Heart left ventricle (tissue), 16 donors: Measurements from ENCODE around the gene ATF6. TPM values are rescaled to one million over a fixed set of nuclear protein-coding genes. Genes with fewer than 3 reads are reported as not detected.

ENCODE experiments used
- ATAC-seq, 4 donors: fragments of 200-7000 bp; cut with Tn5 transposase; one replicate each; pipeline ENCODE4 v1.9.1; 2020 to 2022; ENCODE audit warnings: moderate library complexity in 4 of 4, mild to moderate bottlenecking in 3 of 4, moderate number of reproducible peaks in 1 of 4
- DNase-seq, 5 donors: peaks; one replicate each; pipeline ENCODE4 v3.0.0-alpha.2; 2020
- H3K27ac ChIP-seq, 12 donors: fragments of 200-600 bp; sonication (generic) in 4 of 12; one replicate each; pipeline versions ENCODE4 v1.5.0 to v1.8.0; 2016 to 2022; ENCODE audit warnings: mild to moderate bottlenecking in 2 of 12
- H3K27me3 ChIP-seq, 9 donors: fragments of 200-600 bp; sonication (generic) in 2 of 9; one replicate each; pipeline versions ENCODE4 v1.5.1 to v1.8.0; 2016 to 2022; ENCODE audit warnings: mild to moderate bottlenecking in 3 of 9
- H3K36me3 ChIP-seq, 9 donors: fragments of 200-600 bp; sonication (generic) in 2 of 9; one replicate each; pipeline versions ENCODE4 v1.5.0 to v1.8.0; 2018 to 2022; ENCODE audit warnings: mild to moderate bottlenecking in 2 of 9
- H3K4me1 ChIP-seq, 12 donors: fragments of 200-600 bp; sonication (generic) in 4 of 12; one replicate each; pipeline versions ENCODE4 v1.5.0 to v1.8.0; 2016 to 2022; ENCODE audit warnings: mild to moderate bottlenecking in 3 of 12
- H3K4me3 ChIP-seq, 12 donors: fragments of 200-600 bp; sonication (generic) in 4 of 12; one replicate each; pipeline versions ENCODE4 v1.5.0 to v1.8.0; 2017 to 2022; ENCODE audit warnings: mild to moderate bottlenecking in 9 of 12, moderate library complexity in 4 of 12
- H3K9me3 ChIP-seq, 12 donors: fragments of 200-600 bp; sonication (generic) in 4 of 12; one replicate each; pipeline versions ENCODE4 v1.5.0 to v1.8.0; 2016 to 2022; ENCODE audit warnings: mild to moderate bottlenecking in 1 of 12
- POLR2A ChIP-seq, 2 donors: fragments of 450-650 bp; IDR thresholded peaks; one replicate each; pipeline ENCODE4 v1.6.1; 2017; ENCODE audit warnings: antibody characterized with exemption in 2 of 2, mild to moderate bottlenecking in 2 of 2, moderate library complexity in 2 of 2
- WGBS, 4 donors: extraction: QIAGEN DNeasy Blood & Tissue Kit in 2 of 4; methylation state at CpG; one replicate each; pipeline versions ENCODE4 v1.1.5 to v1.1.7; 2013 to 2018; 5-methylcytosine and 5-hydroxymethylcytosine counted together
- intact Hi-C, 10 donors: fragments of 100-400 bp; cut with DNase I; formaldehyde crosslinking; loops; one replicate each; pipeline versions ENCODE4 v1.11.1 to v1.14.2; 2022
- polyA plus RNA-seq, 2 donors: library from polyadenylated mRNA; stranded (reverse); fragments of 200-250 nt; gene quantifications; one replicate each; pipeline ENCODE4 v1.2.3, GENCODE V29; 2013
- total RNA-seq, 9 donors: library from RNA; depleted of rRNA in 2 of 9; stranded (reverse); fragments of >200 nt in 2 of 9; fragmentation: NEBNext Ultra II Directional in 3 of 9; extraction: Animal tissue kit (Norgen Biotek cat#: 25700) in 3 of 9; gene quantifications; one replicate each; pipeline versions ENCODE4 v1.1.0 to v1.2.4, GENCODE V29; 2016 to 2023
- TF ChIP-seq, protein P1 (sequence below), 12 donors: fragments of 200-600 bp; sonication (generic) in 4 of 12; IDR thresholded peaks; one replicate each; pipeline versions ENCODE4 v1.5.0 to v1.8.0; 2018 to 2022; ENCODE audit warnings: antibody characterized with exemption in 12 of 12, mild to moderate bottlenecking in 5 of 12
- donor health status: ischemic (EF 13 %, LVEDD 7.1; RV severe dilation, severe dysfunction).
- donor health status: healthy with polysubstance abuse.
- donor health status: DM: no; HTN: yes; CAD: no.
- donor health status: DM: no; HTN: no; CAD: no.
- donor health status: ischemic (EF 25% LVEDD 6.9; RV normal size, moderate dysfunction).
- donor health status: ischemic (EF 25% LVEDD 5.7; RV mildly dilated, moderate dysfunction).
- donor health status: healthy.
- donor health status: DM: yes; HTN: yes; CAD: no.
- donor health status: ischemic (EF 35%, LVEDD 5.7; RV mildly dilated, moderate dysfunction).
- donor health status: nonischemic (EF 11% LVEDD 7.7; RV severe dilation, severe dysfunction).
- donor health status: DM: yes; HTN: yes; CAD: no.
- donor health status: PGD.
- donor health status: ischemic (EF 29% LVEDD 5.4; RV normal size, mild dysfunction).
- donor health status: nonischemic (EF 23%, LVEDD 6.1; RV moderate dilation, normal function).

ATF6 gene
- total and polyA plus RNA-seq, 11 donors = 3.0 to 24.4 (median 16.3) TPM

DNA sequence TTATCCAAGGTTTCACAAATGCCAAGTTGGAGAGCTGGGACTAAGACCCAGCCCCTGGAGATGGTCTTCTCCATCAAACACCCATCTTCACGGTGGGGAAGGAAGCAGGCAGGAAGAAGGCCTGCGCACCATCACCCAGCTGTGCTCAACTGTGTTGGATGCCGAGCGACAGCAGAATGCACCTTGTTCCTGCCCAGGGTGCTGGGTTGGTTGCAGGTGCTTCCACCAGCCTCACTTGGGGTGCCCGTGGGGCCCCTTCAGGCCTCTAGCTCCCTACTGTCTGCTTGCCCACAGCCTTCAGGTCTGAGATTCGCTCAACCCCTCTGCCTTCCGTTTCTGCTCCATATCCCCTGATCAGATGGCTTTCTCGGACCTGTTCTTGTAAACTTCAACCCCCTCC is 215.0 kb downstream of the ATF6 start:
- intact Hi-C loops = no loop called here
- Histone ChIP-seq H3K4me3 (no peak overlapping the region), H3K36me3 (peaks cover 0 to 17% (median 0%) of the 10 kb centered on the region in 9 donors), H3K27ac (no peak overlapping the region), H3K4me1 (no peaks in the 10 kb centered on the region), H3K9me3 (no peaks in the 10 kb centered on the region), H3K27me3 (no peaks in the 10 kb centered on the region)
- no peak for TF ChIP-seq POLR2A (IDR thresholded peaks at IDR 0.05)
- TF ChIP-seq, protein P1, sequence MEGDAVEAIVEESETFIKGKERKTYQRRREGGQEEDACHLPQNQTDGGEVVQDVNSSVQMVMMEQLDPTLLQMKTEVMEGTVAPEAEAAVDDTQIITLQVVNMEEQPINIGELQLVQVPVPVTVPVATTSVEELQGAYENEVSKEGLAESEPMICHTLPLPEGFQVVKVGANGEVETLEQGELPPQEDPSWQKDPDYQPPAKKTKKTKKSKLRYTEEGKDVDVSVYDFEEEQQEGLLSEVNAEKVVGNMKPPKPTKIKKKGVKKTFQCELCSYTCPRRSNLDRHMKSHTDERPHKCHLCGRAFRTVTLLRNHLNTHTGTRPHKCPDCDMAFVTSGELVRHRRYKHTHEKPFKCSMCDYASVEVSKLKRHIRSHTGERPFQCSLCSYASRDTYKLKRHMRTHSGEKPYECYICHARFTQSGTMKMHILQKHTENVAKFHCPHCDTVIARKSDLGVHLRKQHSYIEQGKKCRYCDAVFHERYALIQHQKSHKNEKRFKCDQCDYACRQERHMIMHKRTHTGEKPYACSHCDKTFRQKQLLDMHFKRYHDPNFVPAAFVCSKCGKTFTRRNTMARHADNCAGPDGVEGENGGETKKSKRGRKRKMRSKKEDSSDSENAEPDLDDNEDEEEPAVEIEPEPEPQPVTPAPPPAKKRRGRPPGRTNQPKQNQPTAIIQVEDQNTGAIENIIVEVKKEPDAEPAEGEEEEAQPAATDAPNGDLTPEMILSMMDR (IDR thresholded peaks at IDR 0.05) = no peak
- ATAC-seq = no peak
- WGBS, 4 donors = 83 to 88% (median 85%) methylated on average over 8 of the region's 8 CpGs
- no peak for DNase-seq

GRCh38 chr1:161981735-161982506 is 215.8 kb downstream of the ATF6 start:
- WGBS, 4 donors = 86 to 90% (median 88%) methylated on average over 7 to 11 of the region's 11 CpGs
- no peak for TF ChIP-seq POLR2A (IDR thresholded peaks at IDR 0.05)
- TF ChIP-seq, protein P1 (IDR thresholded peaks at IDR 0.05) = no peak
- H3K27ac ChIP-seq = no peak overlapping the region
- H3K27me3 ChIP-seq = no peaks in the 10 kb centered on the region
- H3K36me3 ChIP-seq = peaks cover 0 to 17% (median 0%) of the 10 kb centered on the region in 9 donors
- no peaks in the 10 kb centered on the region for H3K4me1 ChIP-seq
- no peak for DNase-seq
- ATAC-seq = no peak
- peaks cover 0 to 2% (median 0%) of the 10 kb centered on the region in 12 donors for H3K9me3 ChIP-seq
- intact Hi-C loops = no loop called here
- H3K4me3 ChIP-seq = no peak overlapping the region

DNA sequence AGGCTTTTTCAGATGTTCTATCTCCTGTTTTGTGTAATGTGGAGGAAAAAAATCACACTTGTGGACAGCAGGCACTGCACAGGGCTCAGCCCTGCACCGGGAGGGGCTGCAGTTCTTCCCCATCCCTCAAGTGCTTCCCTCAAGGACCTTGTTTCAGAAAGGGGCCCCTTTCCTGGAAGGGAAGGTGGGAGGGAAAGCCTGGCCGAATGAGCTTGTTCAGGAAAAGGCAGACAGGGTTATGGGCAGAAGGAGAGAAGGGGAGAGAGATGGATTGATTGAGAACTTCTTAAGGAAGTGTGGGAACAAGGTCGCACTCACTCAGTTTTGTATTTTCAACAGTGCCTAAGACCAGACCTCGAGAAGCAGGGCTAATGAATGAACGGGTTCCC is 216.4 kb downstream of the ATF6 start:
- ATAC-seq = no peak
- H3K36me3 ChIP-seq = peaks cover 0 to 17% (median 0%) of the 10 kb centered on the region in 9 donors
- intact Hi-C loops = no loop called here
- no peak overlapping the region for H3K4me3 ChIP-seq
- H3K27me3 ChIP-seq = no peaks in the 10 kb centered on the region
- TF ChIP-seq, protein P1 (IDR thresholded peaks at IDR 0.05) = no peak
- TF ChIP-seq POLR2A (IDR thresholded peaks at IDR 0.05) = no peak
- no peak for DNase-seq
- H3K9me3 ChIP-seq = peaks cover 0 to 8% (median 4%) of the 10 kb centered on the region in 12 donors
- H3K27ac ChIP-seq = no peak overlapping the region
- 58 to 69% (median 64%) methylated on average over 5 of the region's 5 CpGs for WGBS, 4 donors
- H3K4me1 ChIP-seq = no peaks in the 10 kb centered on the region

GRCh38 chr1:161982917-161983316 is 216.8 kb downstream of the ATF6 start:
- 67 to 78% (median 72%) methylated on average over 9 of the region's 9 CpGs for WGBS, 4 donors
- Histone ChIP-seq H3K9me3 (peaks cover 0 to 12% (median 8%) of the 10 kb centered on the region in 12 donors), H3K36me3 (peaks cover 0 to 17% (median 0%) of the 10 kb centered on the region in 9 donors), H3K4me3 (no peak overlapping the region), H3K27ac (no peak overlapping the region), H3K27me3 (no peaks in the 10 kb centered on the region), H3K4me1 (no peaks in the 10 kb centered on the region)
- no peak for TF ChIP-seq POLR2A (IDR thresholded peaks at IDR 0.05)
- TF ChIP-seq, protein P1 (IDR thresholded peaks at IDR 0.05) = no peak
- ATAC-seq (no peak), DNase-seq (no peak)
- intact Hi-C loops = no loop called here
